Inflammatory macrophage treated with lipopolysaccharide for 4 hours (primary cell): Measurements from ENCODE around the gene SEC24C.
"Not testable (repeated sequence)": the region's sequence is repeated elsewhere in the genome, so short reads cannot be mapped to it uniquely, and the experiment has no call there.

ENCODE experiments used
- DNase-seq: peaks from one replicate; pipeline ENCODE4 v3.0.0-alpha.2; 2020

SEC24C gene, protein sequence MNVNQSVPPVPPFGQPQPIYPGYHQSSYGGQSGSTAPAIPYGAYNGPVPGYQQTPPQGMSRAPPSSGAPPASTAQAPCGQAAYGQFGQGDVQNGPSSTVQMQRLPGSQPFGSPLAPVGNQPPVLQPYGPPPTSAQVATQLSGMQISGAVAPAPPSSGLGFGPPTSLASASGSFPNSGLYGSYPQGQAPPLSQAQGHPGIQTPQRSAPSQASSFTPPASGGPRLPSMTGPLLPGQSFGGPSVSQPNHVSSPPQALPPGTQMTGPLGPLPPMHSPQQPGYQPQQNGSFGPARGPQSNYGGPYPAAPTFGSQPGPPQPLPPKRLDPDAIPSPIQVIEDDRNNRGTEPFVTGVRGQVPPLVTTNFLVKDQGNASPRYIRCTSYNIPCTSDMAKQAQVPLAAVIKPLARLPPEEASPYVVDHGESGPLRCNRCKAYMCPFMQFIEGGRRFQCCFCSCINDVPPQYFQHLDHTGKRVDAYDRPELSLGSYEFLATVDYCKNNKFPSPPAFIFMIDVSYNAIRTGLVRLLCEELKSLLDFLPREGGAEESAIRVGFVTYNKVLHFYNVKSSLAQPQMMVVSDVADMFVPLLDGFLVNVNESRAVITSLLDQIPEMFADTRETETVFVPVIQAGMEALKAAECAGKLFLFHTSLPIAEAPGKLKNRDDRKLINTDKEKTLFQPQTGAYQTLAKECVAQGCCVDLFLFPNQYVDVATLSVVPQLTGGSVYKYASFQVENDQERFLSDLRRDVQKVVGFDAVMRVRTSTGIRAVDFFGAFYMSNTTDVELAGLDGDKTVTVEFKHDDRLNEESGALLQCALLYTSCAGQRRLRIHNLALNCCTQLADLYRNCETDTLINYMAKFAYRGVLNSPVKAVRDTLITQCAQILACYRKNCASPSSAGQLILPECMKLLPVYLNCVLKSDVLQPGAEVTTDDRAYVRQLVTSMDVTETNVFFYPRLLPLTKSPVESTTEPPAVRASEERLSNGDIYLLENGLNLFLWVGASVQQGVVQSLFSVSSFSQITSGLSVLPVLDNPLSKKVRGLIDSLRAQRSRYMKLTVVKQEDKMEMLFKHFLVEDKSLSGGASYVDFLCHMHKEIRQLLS

DNA sequence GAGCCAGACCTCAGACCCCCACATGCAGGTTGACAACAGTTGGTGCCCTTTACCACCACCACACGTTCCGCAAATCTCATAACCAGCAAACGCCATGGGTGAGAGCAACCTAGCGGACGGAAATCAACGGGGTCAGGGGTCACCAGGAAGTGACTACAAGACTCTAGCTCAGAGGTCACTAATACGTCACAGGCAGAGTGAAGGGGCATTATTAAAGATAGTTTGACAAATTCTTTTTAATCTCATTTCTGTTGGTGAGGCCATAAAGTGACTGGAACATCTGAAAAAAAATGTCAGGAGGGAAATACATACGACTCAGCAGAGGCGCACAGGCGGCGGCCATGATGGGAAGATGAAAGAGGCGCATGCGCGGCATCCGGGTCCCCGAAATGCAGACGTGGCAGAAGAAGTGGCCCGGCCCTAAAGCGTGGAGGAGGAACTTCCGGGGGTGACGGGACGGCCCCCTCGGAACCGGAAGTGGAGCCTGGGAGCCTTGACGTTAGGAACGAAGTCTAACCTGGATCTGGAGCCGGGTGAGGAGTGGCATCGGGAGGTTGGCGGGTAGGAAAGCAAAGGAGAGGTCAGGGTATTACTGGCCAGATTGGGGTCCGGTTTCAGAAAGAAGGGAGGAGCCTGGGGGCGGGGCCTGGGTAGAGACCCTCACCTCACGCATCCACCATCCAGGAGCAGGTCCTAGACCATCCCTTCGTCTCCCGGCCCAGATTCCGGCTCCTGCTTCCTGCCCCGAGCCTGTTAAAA lies at the start of gene SEC24C:
Gene SEC24C, plus strand, starts transcription at position 468 of the 759 bp plus-strand sequence. CDS start 2,461 bp downstream, outside the sequence.
- peak; percentile 97 for DNase-seq

GRCh38 chr10:73695302-73695701 lies 48.9 kb upstream of the SEC24C start:
- not testable (repeated sequence) for DNase-seq

GRCh38 chr10:73697675-73698159 lies 46.5 kb upstream of the SEC24C start, which contains the start of gene AGAP5:
Gene AGAP5 (minus strand): TSS chr10:73698109. CDS start chr10:73697755, 354 bp downstream.
- not testable (repeated sequence) for DNase-seq

GRCh38 chr10:73698819-73699218 lies 45.4 kb upstream of the SEC24C start:
- DNase-seq, result not testable (repeated sequence)

GRCh38 chr10:73703924-73704323 lies 40.2 kb upstream of the SEC24C start:
- not testable (repeated sequence) for DNase-seq

- DNase-seq, result not testable (repeated sequence)
These were observed 38.6 kb upstream of the SEC24C start for GRCh38 chr10:73705506-73706072.

DNA sequence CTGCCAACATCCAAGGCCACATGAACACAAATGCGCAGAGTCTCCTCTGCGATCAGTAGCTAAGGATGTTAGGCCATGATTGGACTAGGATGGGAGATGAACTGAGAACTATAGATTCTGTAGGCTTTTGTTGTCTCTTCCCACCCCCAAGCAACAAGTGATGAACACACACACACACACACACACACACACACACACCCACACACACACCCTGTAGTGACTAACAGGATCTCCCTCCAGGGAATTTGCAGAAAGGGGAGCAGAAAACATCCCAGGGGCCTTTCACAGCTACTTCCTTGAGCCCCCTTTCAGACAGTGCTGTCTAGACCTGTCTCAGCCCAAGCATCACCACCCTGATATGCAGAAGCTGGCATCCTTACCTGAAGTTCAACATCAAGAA lies 37.7 kb upstream of the SEC24C start:
- not testable (repeated sequence) for DNase-seq

DNA sequence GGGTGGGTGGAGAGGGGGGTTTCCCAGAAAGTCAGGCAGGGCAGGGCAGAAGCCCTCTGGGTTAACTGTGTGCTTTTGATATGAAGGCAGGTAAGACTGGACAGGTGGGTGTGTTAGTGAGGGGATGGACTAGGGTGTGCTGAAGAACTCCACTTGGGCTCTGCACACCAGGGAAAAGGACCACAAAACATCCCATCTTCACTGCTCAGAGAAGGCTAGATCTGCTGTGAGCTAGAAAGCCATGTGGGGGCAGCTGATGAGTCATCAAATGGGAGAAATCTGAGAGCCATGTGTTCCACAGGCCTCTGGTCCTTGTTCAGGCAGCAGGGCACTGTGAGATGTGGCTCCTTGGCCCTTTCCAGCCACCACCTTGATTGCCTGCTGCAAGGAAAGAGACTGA lies 36.5 kb upstream of the SEC24C start:
- not testable (repeated sequence) for DNase-seq

DNA sequence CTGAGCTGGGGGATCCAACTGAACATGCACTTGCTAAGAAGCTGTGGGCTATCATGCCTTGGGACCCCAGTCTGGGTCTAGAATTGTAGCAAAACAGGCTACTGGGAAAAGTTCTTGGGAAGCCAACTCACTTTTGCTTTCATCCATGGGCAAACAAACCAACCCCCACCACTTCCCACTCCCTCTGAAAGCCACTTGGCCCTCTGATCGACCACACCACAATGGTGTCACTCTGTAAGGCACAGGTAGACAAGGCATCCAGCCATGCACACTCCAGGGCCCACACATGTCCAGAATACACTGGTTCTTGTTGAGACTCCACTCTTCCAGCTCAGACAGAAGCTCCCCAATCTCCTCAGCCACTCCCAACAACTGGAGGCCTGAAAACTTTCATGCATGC lies 36.0 kb upstream of the SEC24C start:
- DNase-seq, result not testable (repeated sequence)

DNA sequence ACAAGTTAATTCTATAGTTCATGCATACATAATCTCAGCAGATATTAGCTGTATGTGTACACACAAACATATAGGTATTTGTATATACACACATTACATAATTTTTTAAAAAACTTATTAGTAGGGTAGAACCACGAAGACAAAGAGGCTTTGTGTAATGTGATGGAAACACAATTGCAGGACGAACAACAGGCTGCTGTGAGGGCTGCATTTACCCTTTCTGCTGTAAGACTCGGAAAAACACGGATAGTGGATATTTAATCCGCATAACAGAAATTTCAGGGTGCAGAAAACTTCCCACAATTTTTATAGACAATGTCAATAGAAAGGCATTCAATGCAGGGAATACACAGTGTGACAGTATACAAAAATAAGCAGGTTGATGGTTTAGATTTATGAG lies 32.5 kb upstream of the SEC24C start:
- DNase-seq, result not testable (repeated sequence)

DNA sequence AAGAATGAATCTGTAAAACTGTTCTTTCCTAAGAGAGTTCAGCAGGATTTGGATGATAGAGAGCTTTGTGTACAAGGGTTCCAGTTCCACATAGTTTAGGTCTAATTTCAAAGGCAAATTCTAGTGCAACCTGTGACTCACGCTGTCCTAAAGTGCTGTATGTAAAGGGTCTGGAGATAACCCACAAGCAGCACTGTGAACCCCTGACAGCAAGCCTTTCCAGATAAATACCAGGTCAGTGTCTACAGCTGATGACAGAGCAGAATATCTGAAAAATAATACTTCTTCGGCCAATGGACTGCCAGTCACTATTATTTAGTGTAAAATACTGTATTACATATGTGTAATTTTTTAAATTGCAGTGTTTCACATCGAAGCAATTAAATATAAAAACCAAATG lies 30.3 kb upstream of the SEC24C start:
- not testable (repeated sequence) for DNase-seq

- not testable (repeated sequence) for DNase-seq
These were observed 29.7 kb upstream of the SEC24C start for GRCh38 chr10:73714483-73714882.

- not testable (repeated sequence) for DNase-seq
These were observed 28.7 kb upstream of the SEC24C start for GRCh38 chr10:73715179-73716156.

DNA sequence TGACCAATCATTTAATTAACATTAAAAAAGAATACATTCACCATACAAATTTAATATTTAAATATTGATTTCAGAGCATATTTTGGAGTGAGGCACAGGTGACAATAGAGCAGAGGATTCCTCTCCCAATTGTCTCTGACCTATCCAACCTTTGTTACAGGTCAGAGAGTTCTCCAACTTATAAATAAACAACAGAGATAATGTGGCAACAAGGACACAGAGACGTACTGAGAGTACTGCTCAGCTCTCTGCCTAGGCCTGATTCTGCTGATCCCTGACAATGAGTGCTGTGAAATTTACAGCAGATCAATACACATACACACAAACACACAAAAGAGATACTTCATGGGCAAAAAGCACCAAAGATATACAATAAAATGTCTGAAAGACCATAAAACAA lies 27.9 kb upstream of the SEC24C start:
- no peak for DNase-seq

GRCh38 chr10:73717556-73717955 lies 26.6 kb upstream of the SEC24C start:
- peak; percentile 85 for DNase-seq

GRCh38 chr10:73720561-73720960 lies 23.6 kb upstream of the SEC24C start:
- peak; percentile 85 for DNase-seq

- no peak for DNase-seq
These were observed 20.7 kb upstream of the SEC24C start for GRCh38 chr10:73723516-73723915.

GRCh38 chr10:73729781-73730152 lies 14.4 kb upstream of the SEC24C start:
- DNase-seq, result peak; percentile 79

DNA sequence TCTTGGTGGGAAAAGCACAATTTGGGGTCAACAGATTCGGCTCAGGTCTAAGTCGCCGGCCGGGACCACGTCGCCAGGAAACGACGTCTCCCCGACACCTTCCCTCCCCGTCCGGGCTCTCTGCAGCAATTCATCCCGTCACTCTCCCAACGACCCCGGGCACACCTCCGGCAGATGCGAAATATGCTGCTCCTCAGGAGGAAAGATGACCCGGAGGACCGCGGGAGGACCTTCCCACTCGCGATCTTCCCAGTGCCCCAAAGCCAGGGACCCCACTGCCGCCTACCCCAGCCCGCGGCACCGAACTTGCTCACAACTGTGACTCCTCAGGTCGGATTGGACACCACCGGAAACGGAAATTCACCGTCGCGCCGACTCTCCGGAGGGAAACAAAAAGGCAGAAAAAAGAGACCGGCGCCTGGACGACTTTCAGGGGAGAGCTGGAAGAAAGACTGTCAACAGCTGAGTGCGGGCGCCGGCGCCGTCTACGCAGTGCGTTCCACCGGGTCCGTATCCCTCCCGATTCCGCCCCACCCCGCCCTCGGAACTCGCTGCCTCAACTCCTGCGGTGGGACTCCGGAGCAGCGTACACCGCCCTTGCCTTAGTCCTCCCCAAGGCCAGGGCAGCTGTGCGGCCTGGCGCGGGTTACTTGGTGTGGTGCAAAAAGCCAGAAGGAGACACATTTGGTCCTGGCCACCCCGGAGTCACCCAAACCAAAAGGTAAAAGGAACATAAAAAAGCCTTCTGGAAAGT lies 13.8 kb upstream of the SEC24C start:
- DNase-seq, result peak; percentile 90
